ENCODE results near the gene MOV10L1.

Gene MOV10L1

GRCh38 chr22:50089682-50090411, at the start of gene MOV10L1:
Gene MOV10L1, plus strand, starts transcription at chr22:50090006. Its CDS starts 83 bp downstream, at chr22:50090089.
- DNase-seq (ENCODE audit: low read depth): no peak

- no peak for DNase-seq (ENCODE audit: low read depth)
These were observed 49.1 kb upstream of the MOV10L1 start for GRCh38 chr22:50040717-50041116.

GRCh38 chr22:50041361-50042065, 48.3 kb upstream of the MOV10L1 start:
- DNase-seq (ENCODE audit: low read depth): no peak

- DNase-seq (ENCODE audit: low read depth): no peak
These were observed 45.2 kb upstream of the MOV10L1 start for GRCh38 chr22:50044485-50045118.

GRCh38 chr22:50045211-50046018, 44.4 kb upstream of the MOV10L1 start:
- no peak for DNase-seq (ENCODE audit: low read depth)

- DNase-seq (ENCODE audit: low read depth): no peak
These were observed 43.8 kb upstream of the MOV10L1 start for GRCh38 chr22:50046019-50046415.

GRCh38 chr22:50046481-50047245, 43.1 kb upstream of the MOV10L1 start:
- no peak for DNase-seq (ENCODE audit: low read depth)

GRCh38 chr22:50047346-50047745, 42.5 kb upstream of the MOV10L1 start:
- DNase-seq (ENCODE audit: low read depth): no peak

- DNase-seq (ENCODE audit: low read depth): no peak
These were observed 41.6 kb upstream of the MOV10L1 start for GRCh38 chr22:50048061-50048765.

- DNase-seq (ENCODE audit: low read depth): no peak
These were observed 41.0 kb upstream of the MOV10L1 start for GRCh38 chr22:50048836-50049235.

GRCh38 chr22:50049299-50050195, 40.3 kb upstream of the MOV10L1 start:
- no peak for DNase-seq (ENCODE audit: low read depth)

- no peak for DNase-seq (ENCODE audit: low read depth)
These were observed 37.9 kb upstream of the MOV10L1 start for GRCh38 chr22:50051930-50052329.

GRCh38 chr22:50053861-50054260, 35.9 kb upstream of the MOV10L1 start:
- DNase-seq (ENCODE audit: low read depth): no peak

- DNase-seq (ENCODE audit: low read depth): no peak
These were observed 33.4 kb upstream of the MOV10L1 start for GRCh38 chr22:50056214-50056972.

GRCh38 chr22:50057278-50058060, 32.3 kb upstream of the MOV10L1 start:
- DNase-seq (ENCODE audit: low read depth): no peak

- DNase-seq (ENCODE audit: low read depth): no peak
These were observed 31.5 kb upstream of the MOV10L1 start, which contains the start of gene TTLL8 for GRCh38 chr22:50058061-50058905. Gene TTLL8, minus strand, starts transcription at chr22:50058298.

Data from non-pigmented ciliary epithelial cell (primary cell).